Stimulated activated naive B cell treated with anti-CD40 and anti-IgM and Interleukin-4, amounts not matched to agents 10 μg/mL and 1 μg/mL and 100 μg/mL, for 72 hours (primary cell): ENCODE results near the gene UBE3D.
"Not testable (repeated sequence)": the region's sequence is repeated elsewhere in the genome, so short reads cannot be mapped to it uniquely, and the experiment has no call there.

ENCODE experiments used
- ATAC-seq, 2 donors: fragments of 150-1000 bp; cut with Tn5 transposase; replicated peaks; 2 replicates each; pipeline ENCODE4 v1.10.0; 2021; ENCODE audit warnings: moderate library complexity in 1 of 2
- DNase-seq: peaks from one replicate; pipeline ENCODE4 v3.0.0; 2021
- H3K27ac Mint-ChIP-seq: one replicate; pipeline ENCODE4 v1.8.0; 2022; ENCODE audit warnings: mild to moderate bottlenecking, mixed read lengths
- H3K27me3 Mint-ChIP-seq, 2 donors: one replicate each; pipeline ENCODE4 v1.8.0; 2022; ENCODE audit warnings: mixed read lengths in 2 of 2
- H3K36me3 Mint-ChIP-seq, 2 donors: one replicate each; pipeline ENCODE4 v1.8.0; 2022; ENCODE audit warnings: mixed read lengths in 2 of 2, mild to moderate bottlenecking in 1 of 2
- H3K4me1 Mint-ChIP-seq, 2 donors: one replicate each; pipeline ENCODE4 v1.8.0; 2022; ENCODE audit warnings: mixed read lengths in 2 of 2, mild to moderate bottlenecking in 1 of 2
- H3K4me3 Mint-ChIP-seq, 2 donors: one replicate each; pipeline ENCODE4 v1.8.0; 2022; ENCODE audit warnings: mild to moderate bottlenecking in 2 of 2, mixed read lengths in 2 of 2, moderate library complexity in 1 of 2
- H3K9me3 Mint-ChIP-seq, 2 donors: one replicate each; pipeline ENCODE4 v1.8.0; 2022; ENCODE audit warnings: mixed read lengths in 2 of 2, mild to moderate bottlenecking in 1 of 2

UBE3D gene

GRCh38 chr6:82874867-82875266 is 190.8 kb downstream of the UBE3D start:
- no peaks in the 10 kb centered on the region for H3K36me3 Mint-ChIP-seq
- no peak overlapping the region for H3K4me3 Mint-ChIP-seq
- H3K4me1 Mint-ChIP-seq: no peaks in the 10 kb centered on the region
- H3K27ac Mint-ChIP-seq: no peak overlapping the region
- no peaks in the 10 kb centered on the region for H3K9me3 Mint-ChIP-seq
- no peak for DNase-seq
- no peak for ATAC-seq
- no peaks in the 10 kb centered on the region for H3K27me3 Mint-ChIP-seq

GRCh38 chr6:82872185-82872584 is 193.5 kb downstream of the UBE3D start:
- ATAC-seq: no peak
- no peaks in the 10 kb centered on the region for H3K4me1 Mint-ChIP-seq
- H3K4me3 Mint-ChIP-seq: no peak overlapping the region
- H3K36me3 Mint-ChIP-seq: no peaks in the 10 kb centered on the region
- DNase-seq: no peak
- H3K9me3 Mint-ChIP-seq: no peaks in the 10 kb centered on the region
- H3K27ac Mint-ChIP-seq: no peak overlapping the region
- no peaks in the 10 kb centered on the region for H3K27me3 Mint-ChIP-seq

- no peak overlapping the region for H3K4me3 Mint-ChIP-seq
- H3K27ac Mint-ChIP-seq: no peak overlapping the region
- no peaks in the 10 kb centered on the region for H3K27me3 Mint-ChIP-seq
- no peaks in the 10 kb centered on the region for H3K36me3 Mint-ChIP-seq
- no peaks in the 10 kb centered on the region for H3K9me3 Mint-ChIP-seq
- DNase-seq: no peak
- no peak for ATAC-seq
- H3K4me1 Mint-ChIP-seq: no peaks in the 10 kb centered on the region
Measured at GRCh38 chr6:82870582-82871172, 195.0 kb downstream of the UBE3D start.

DNA sequence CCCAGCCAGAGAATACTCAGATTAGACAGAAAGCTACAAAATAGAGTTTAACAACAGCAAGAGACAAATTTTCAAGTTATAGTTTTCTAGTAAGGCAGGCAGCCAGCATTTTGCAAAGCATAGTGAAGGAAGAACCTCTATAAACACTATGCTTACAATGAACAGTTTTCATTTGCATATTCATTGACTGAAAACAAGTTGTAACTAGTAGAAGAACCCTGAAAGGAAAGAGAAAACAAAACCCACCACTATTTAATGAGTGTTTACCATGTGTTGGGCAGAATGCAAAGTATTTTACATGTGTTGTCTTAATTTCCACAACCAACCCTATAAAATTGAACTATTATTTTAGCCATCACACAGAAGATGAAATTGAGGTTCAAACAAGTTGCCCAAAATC is 196.1 kb downstream of the UBE3D start:
- Mint-ChIP-seq H3K4me3 (no peak overlapping the region), H3K27me3 (no peaks in the 10 kb centered on the region), H3K36me3 (no peaks in the 10 kb centered on the region), H3K9me3 (no peaks in the 10 kb centered on the region), H3K4me1 (no peaks in the 10 kb centered on the region), H3K27ac (no peak overlapping the region)
- no peak for DNase-seq
- ATAC-seq: no peak

DNA sequence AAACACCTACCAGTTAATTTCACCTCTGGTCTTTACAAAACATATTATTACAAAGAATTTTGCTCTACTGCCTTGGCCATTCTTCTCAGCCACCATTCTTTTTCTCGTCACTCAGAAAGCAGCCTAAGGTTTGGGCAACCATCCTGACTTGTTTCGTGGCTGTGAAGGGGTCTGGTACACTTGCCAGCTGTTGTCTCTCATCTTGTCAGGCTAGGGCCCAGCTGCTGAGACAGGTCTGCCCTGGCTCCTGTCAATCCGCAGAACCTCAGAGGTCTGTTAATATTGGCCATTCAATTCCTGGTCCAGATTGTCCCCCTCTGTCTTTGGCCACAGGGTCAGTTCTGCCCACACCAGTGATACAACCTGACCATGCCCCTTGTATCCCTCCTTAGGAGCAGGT is 197.7 kb downstream of the UBE3D start:
- no peak overlapping the region for H3K4me3 Mint-ChIP-seq
- ATAC-seq: no peak
- H3K27me3 Mint-ChIP-seq: no peaks in the 10 kb centered on the region
- no peak overlapping the region for H3K27ac Mint-ChIP-seq
- H3K4me1 Mint-ChIP-seq: no peaks in the 10 kb centered on the region
- H3K36me3 Mint-ChIP-seq: no peaks in the 10 kb centered on the region
- DNase-seq: no peak
- peaks cover 4% of the 10 kb centered on the region in 2 donors for H3K9me3 Mint-ChIP-seq

DNA sequence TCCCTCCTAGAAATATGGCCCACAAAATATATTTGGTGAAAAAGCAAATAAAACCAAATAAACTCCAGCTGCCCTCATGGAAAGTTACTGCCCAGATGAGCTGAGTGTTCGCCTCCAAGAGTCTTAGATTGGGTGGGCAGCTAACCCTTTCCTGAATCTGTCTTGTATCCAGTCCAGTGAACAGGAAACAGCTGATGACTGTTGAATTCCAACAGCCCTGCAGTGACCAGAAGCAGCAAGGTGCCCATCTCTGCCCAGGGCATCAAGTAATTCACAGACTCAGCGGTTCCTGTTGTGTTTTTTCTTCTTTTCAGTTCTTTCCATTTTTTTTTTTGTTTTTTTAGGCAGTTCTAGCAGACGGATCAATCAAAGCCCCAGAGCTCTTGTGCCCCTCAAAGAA is 199.2 kb downstream of the UBE3D start:
- H3K27ac Mint-ChIP-seq: no peak overlapping the region
- peaks cover 4% of the 10 kb centered on the region in 2 donors for H3K9me3 Mint-ChIP-seq
- H3K36me3 Mint-ChIP-seq: no peaks in the 10 kb centered on the region
- DNase-seq (no peak), ATAC-seq (no peak)
- H3K4me3 Mint-ChIP-seq: no peak overlapping the region
- no peaks in the 10 kb centered on the region for H3K4me1 Mint-ChIP-seq
- H3K27me3 Mint-ChIP-seq: no peaks in the 10 kb centered on the region

DNA sequence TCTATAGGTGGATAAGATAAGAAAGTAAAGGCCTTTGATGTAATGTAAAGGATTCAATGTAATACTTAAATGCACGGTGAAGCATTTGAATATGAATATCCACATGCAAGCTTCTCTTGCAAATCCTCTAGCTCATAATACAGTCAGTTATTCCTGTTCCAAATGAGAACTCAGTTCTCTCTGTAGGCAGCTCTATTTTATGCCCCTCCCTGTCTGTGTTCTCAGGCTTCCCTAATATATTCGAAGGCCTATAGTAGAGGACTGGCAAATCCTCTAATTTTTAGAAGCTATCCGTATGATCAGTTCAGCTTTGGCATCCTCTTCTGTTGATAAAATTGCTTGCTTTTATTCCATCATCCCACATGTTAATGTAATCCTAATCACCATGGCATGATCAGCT is 200.2 kb downstream of the UBE3D start:
- DNase-seq: no peak
- H3K4me1 Mint-ChIP-seq: no peaks in the 10 kb centered on the region

GRCh38 chr6:82863781-82864180 is 201.9 kb downstream of the UBE3D start:
- ATAC-seq (no peak), DNase-seq (no peak)
- no peaks in the 10 kb centered on the region for H3K27me3 Mint-ChIP-seq
- peaks cover 4% of the 10 kb centered on the region in 2 donors for H3K9me3 Mint-ChIP-seq
- no peaks in the 10 kb centered on the region for H3K36me3 Mint-ChIP-seq
- H3K4me1 Mint-ChIP-seq: no peaks in the 10 kb centered on the region
- no peak overlapping the region for H3K27ac Mint-ChIP-seq
- no peak overlapping the region for H3K4me3 Mint-ChIP-seq

More for the DNA sequence above, 200.2 kb downstream of the UBE3D start:
- Mint-ChIP-seq H3K4me3 (no peak overlapping the region), H3K36me3 (no peaks in the 10 kb centered on the region), H3K9me3 (peaks cover 4% of the 10 kb centered on the region in 2 donors), H3K27ac (no peak overlapping the region), H3K27me3 (no peaks in the 10 kb centered on the region)
- ATAC-seq: no peak

DNA sequence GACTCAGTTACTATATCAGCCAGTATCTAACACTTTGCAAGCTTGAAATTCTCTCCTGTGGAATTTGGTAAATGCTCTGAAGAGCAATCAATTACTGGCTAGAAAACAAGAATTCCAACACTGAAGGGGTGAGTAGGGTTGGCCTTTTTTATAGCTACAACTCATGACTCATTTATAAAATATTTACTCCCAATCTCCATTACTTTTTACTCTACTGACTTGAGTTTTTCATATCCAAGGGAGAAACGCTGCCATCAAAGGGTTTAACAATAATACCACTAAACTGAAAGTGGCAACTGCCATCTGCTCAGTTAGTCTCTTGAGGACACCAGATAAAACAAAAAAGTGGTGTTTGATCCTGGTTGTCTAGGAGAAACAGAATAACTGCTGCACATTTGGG is 203.1 kb downstream of the UBE3D start:
- Mint-ChIP-seq H3K9me3 (peaks cover 4% of the 10 kb centered on the region in 2 donors), H3K27me3 (no peaks in the 10 kb centered on the region), H3K27ac (no peak overlapping the region), H3K4me1 (no peaks in the 10 kb centered on the region), H3K4me3 (no peak overlapping the region), H3K36me3 (no peaks in the 10 kb centered on the region)
- DNase-seq: no peak
- ATAC-seq: no peak

- Mint-ChIP-seq H3K4me1 (no peaks in the 10 kb centered on the region), H3K9me3 (peaks cover 4% of the 10 kb centered on the region in 2 donors), H3K27me3 (no peaks in the 10 kb centered on the region), H3K36me3 (no peaks in the 10 kb centered on the region), H3K4me3 (no peak overlapping the region), H3K27ac (no peak overlapping the region)
- ATAC-seq (no peak), DNase-seq (no peak)
Measured at GRCh38 chr6:82861121-82861520, 204.5 kb downstream of the UBE3D start.

GRCh38 chr6:82856077-82856476 is 209.6 kb downstream of the UBE3D start:
- not testable (repeated sequence) for H3K27me3 Mint-ChIP-seq, H3K36me3 Mint-ChIP-seq, H3K4me3 Mint-ChIP-seq, ATAC-seq, H3K27ac Mint-ChIP-seq, DNase-seq, H3K4me1 Mint-ChIP-seq
- H3K9me3 Mint-ChIP-seq: peaks cover 15 to 24% of the 10 kb centered on the region in 2 donors

GRCh38 chr6:82852904-82853303 is 212.7 kb downstream of the UBE3D start:
- not testable (repeated sequence) for H3K27ac Mint-ChIP-seq, H3K36me3 Mint-ChIP-seq, ATAC-seq, H3K4me1 Mint-ChIP-seq, H3K4me3 Mint-ChIP-seq, H3K27me3 Mint-ChIP-seq, DNase-seq
- H3K9me3 Mint-ChIP-seq: peaks cover 22 to 26% of the 10 kb centered on the region in 2 donors

GRCh38 chr6:82843291-82843885 is 222.3 kb downstream of the UBE3D start:
- Mint-ChIP-seq H3K4me3 (no peak overlapping the region), H3K36me3 (no peaks in the 10 kb centered on the region), H3K27ac (no peak overlapping the region), H3K27me3 (no peaks in the 10 kb centered on the region), H3K9me3 (no peaks in the 10 kb centered on the region), H3K4me1 (no peaks in the 10 kb centered on the region)
- DNase-seq (no peak), ATAC-seq (no peak)

- ATAC-seq: no peak
Measured at GRCh38 chr6:82842721-82843120, 222.9 kb downstream of the UBE3D start.

More at GRCh38 chr6:82842721-82843120, 222.9 kb downstream of the UBE3D start:
- DNase-seq: no peak
- no peak overlapping the region for H3K27ac Mint-ChIP-seq
- H3K36me3 Mint-ChIP-seq: no peaks in the 10 kb centered on the region
- H3K9me3 Mint-ChIP-seq: no peaks in the 10 kb centered on the region
- H3K4me1 Mint-ChIP-seq: no peaks in the 10 kb centered on the region
- H3K27me3 Mint-ChIP-seq: no peaks in the 10 kb centered on the region
- H3K4me3 Mint-ChIP-seq: no peak overlapping the region
